ENCODE measurements around the gene DNALI1. TPM values are rescaled to one million over a fixed set of nuclear protein-coding genes. Genes with fewer than 3 reads are reported as not detected.

DNALI1 gene
- total and polyA plus RNA-seq, 2 of the 4 experiments (the other 2 are of a cell fraction): 9.1 to 10.1 TPM

DNA sequence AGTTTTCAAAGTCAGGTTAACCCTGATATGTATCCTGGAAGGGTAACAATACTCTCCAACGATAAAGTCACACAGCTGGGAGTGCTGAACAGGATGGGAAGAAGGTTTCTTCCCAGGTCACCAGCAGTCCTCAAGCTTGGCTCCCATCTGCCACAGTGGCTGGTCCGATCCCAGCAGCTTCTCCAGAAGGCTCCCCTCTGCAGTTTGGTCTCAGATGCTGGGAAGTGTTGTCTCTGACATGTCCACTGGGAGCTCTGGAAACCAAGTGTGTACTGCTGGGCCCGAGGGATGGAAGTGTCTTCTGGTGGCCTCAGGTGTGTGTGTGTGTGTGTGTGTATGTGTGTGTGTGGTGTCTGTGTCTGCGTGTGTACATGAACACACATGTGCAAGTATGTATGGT is 55.4 kb downstream of the DNALI1 start:
- Histone ChIP-seq H3K27ac (ENCODE audit: insufficient read depth, low read length) (no peak overlapping the region), H3K9me1 (ENCODE audit: insufficient read depth, low read length) (no peaks in the 10 kb centered on the region), H3K36me3 (ENCODE audit: control insufficient read depth, insufficient read depth, low read length) (no peaks in the 10 kb centered on the region), H4K20me1 (ENCODE audit: insufficient read depth, low read length) (no peaks in the 10 kb centered on the region), H2BK20ac (ENCODE audit: low read depth, low read length) (no peak overlapping the region), H3K4me3 (ENCODE audit: insufficient read depth, low read depth, low read length) (no peak overlapping the region), H3K4me1 (ENCODE audit: control insufficient read depth, insufficient read depth, low read length) (no peaks in the 10 kb centered on the region), H3K9me3 (ENCODE audit: control insufficient read depth, insufficient read depth, low read length) (no peaks in the 10 kb centered on the region), H3K27me3 (ENCODE audit: control insufficient read depth, insufficient read depth, low read length) (peaks cover 48% of the 10 kb centered on the region), H3K4ac (ENCODE audit: low read depth, low read length) (no peak overlapping the region), H3K56ac (ENCODE audit: extremely low read depth, insufficient read depth, low read length) (no peak overlapping the region), H3K14ac (replicated peaks; ENCODE audit: low read depth, low read length) (no peak overlapping the region), H2AK5ac (ENCODE audit: low read depth, low read length) (no peak overlapping the region), H4K91ac (ENCODE audit: insufficient read depth, low read depth, low read length) (no peak overlapping the region), H3K9ac (ENCODE audit: low read depth, low read length) (no peak overlapping the region), H2AK9ac (replicated peaks; ENCODE audit: low read depth, low read length, poor library complexity) (no peak overlapping the region), H4K8ac (ENCODE audit: low read depth in 2 of 2, low read length in 2 of 2) (no peak overlapping the region), H3K4me2 (ENCODE audit: low read depth, low read length) (no peak overlapping the region), H3K18ac (ENCODE audit: low read depth, low read length) (no peak overlapping the region), H2AFZ (replicated peaks; ENCODE audit: low read length, poor library complexity) (no peak overlapping the region), H2BK15ac (ENCODE audit: low read depth, low read length) (no peak overlapping the region), H3K79me1 (ENCODE audit: low read depth in 1 of 2, low read length in 2 of 2) (no peaks in the 10 kb centered on the region), H2BK120ac (ENCODE audit: low read depth, low read length) (no peak overlapping the region), H2BK5ac (ENCODE audit: low read depth, low read length, poor library complexity, severe bottlenecking) (no peak overlapping the region), H4K5ac (ENCODE audit: low read depth, low read length) (no peak overlapping the region), H3K23ac (ENCODE audit: low read depth, low read length) (no peak overlapping the region)
- ChIA-PET CTCF (no interaction called here), POLR2A (ENCODE audit: unreplicated experiment) (no interaction called here)
- in situ Hi-C loops (cut with MboI; ENCODE audit: low sequenced_read_pairs) (loop anchor here (25.0 kb wide), 1 partner anchor 1200 kb away; no protein-coding TSS in a partner anchor), intact Hi-C loops (cut with micrococcal nuclease) (no loop called here), dilution Hi-C loops (cut with HindIII; ENCODE audit: low sequenced_read_pairs, unreplicated experiment) (no loop called here)
- 80% methylated on average over 1 of the region's 4 CpGs; no CpG with 5 or more reads in 1 of the 2 experiments for WGBS, 2 experiments (ENCODE audit: extremely low coverage in 2 of 2, insufficient read length in 1 of 2)
- no TSS peak for BruUV-seq (replicated peaks)
- DNase-seq: no peak
- ATAC-seq (ENCODE audit: low read depth): no peak
- no peak for TF ChIP-seq CEBPB (IDR thresholded peaks at IDR 0.05; ENCODE audit: low read depth, low read length)
- TF ChIP-seq CHD1 (IDR thresholded peaks at IDR 0.05; ENCODE audit: low read depth, low read length): no peak
- no peak for TF ChIP-seq POLR2A (IDR thresholded peaks at IDR 0.05; ENCODE audit: low read depth, low read length)
- no peak for TF ChIP-seq MXI1 (IDR thresholded peaks at IDR 0.05; ENCODE audit: borderline replicate concordance, low read depth, low read length)
- TF ChIP-seq MAZ (IDR thresholded peaks at IDR 0.05; ENCODE audit: borderline replicate concordance, low read depth, low read length): no peak
- no peak for TF ChIP-seq RCOR1 (IDR thresholded peaks at IDR 0.05; ENCODE audit: insufficient replicate concordance, low read length)
- TF ChIP-seq RAD21 (IDR thresholded peaks at IDR 0.05; ENCODE audit: low read length): no peak
- no peak for TF ChIP-seq RFX5 (IDR thresholded peaks at IDR 0.05; ENCODE audit: low read depth, low read length)
- no peak for TF ChIP-seq MAFK (IDR thresholded peaks at IDR 0.05; ENCODE audit: low read depth, low read length)
- TF ChIP-seq, protein P1, sequence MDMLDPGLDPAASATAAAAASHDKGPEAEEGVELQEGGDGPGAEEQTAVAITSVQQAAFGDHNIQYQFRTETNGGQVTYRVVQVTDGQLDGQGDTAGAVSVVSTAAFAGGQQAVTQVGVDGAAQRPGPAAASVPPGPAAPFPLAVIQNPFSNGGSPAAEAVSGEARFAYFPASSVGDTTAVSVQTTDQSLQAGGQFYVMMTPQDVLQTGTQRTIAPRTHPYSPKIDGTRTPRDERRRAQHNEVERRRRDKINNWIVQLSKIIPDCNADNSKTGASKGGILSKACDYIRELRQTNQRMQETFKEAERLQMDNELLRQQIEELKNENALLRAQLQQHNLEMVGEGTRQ (IDR thresholded peaks at IDR 0.05; ENCODE audit: low read depth, low read length): no peak
- TF ChIP-seq BHLHE40 (IDR thresholded peaks at IDR 0.05; ENCODE audit: low read depth, low read length): no peak
- TF ChIP-seq, protein P2, sequence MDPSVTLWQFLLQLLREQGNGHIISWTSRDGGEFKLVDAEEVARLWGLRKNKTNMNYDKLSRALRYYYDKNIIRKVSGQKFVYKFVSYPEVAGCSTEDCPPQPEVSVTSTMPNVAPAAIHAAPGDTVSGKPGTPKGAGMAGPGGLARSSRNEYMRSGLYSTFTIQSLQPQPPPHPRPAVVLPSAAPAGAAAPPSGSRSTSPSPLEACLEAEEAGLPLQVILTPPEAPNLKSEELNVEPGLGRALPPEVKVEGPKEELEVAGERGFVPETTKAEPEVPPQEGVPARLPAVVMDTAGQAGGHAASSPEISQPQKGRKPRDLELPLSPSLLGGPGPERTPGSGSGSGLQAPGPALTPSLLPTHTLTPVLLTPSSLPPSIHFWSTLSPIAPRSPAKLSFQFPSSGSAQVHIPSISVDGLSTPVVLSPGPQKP (IDR thresholded peaks at IDR 0.05; ENCODE audit: borderline replicate concordance, low read depth, low read length): no peak
- no peak for TF ChIP-seq NFE2L2 (IDR thresholded peaks at IDR 0.05; ENCODE audit: low read depth, low read length)

Measured in IMR-90 (cell line).